Stimulated activated naive CD8-positive, alpha-beta T cell treated with anti-CD3 and anti-CD28 coated beads, Interleukin-15, amount 100 ng/mL, for 72 hours (primary cell): ENCODE data around the gene MMUT.
A peak's percentile ranks its signal among the peaks of the same experiment; 100 is the strongest.
"Not testable (repeated sequence)": the region's sequence is repeated elsewhere in the genome, so short reads cannot be mapped to it uniquely, and the experiment has no call there.

ENCODE experiments used
- ATAC-seq: fragments of 150-1000 bp; cut with Tn5 transposase; 2 replicates; pipeline ENCODE4 v1.10.0; 2021; ENCODE audit warnings: mild to moderate bottlenecking, moderate library complexity
- DNase-seq, 2 donors: peaks; one replicate each; pipeline ENCODE4 v3.0.0; 2021 to 2022
- H3K27ac Mint-ChIP-seq, 2 donors: one replicate each; pipeline ENCODE4 v1.8.0; 2022; ENCODE audit warnings: mild to moderate bottlenecking in 2 of 2, mixed read lengths in 2 of 2, moderate library complexity in 2 of 2
- H3K27me3 Mint-ChIP-seq: one replicate; pipeline ENCODE4 v1.8.0; 2022; ENCODE audit warnings: mixed read lengths
- H3K4me1 Mint-ChIP-seq: one replicate; pipeline ENCODE4 v1.8.0; 2022; ENCODE audit warnings: mild to moderate bottlenecking, mixed read lengths
- H3K4me3 Mint-ChIP-seq, 2 donors: one replicate each; pipeline ENCODE4 v1.8.0; 2022; ENCODE audit warnings: mild to moderate bottlenecking in 2 of 2, mixed read lengths in 2 of 2, moderate library complexity in 1 of 2
- H3K9me3 Mint-ChIP-seq, 2 donors: one replicate each; pipeline ENCODE4 v1.8.0; 2022; ENCODE audit warnings: mixed read lengths in 2 of 2

The MMUT gene

GRCh38 chr6:49462927-49463611 lies at the start of gene MMUT, which contains the start of gene CENPQ:
Gene MMUT (minus strand): TSS chr6:49463253. CDS start chr6:49459466, 3,787 bp downstream.
Gene CENPQ (plus strand): TSS chr6:49463370. CDS start chr6:49470177, 6,807 bp downstream.
- H3K27ac Mint-ChIP-seq: peak within 1 kb of the TSS; percentile 97
- peaks cover 33% of the 10 kb centered on the region for H3K4me1 Mint-ChIP-seq
- DNase-seq: peak; percentile 85 to 95
- H3K9me3 Mint-ChIP-seq: no peaks in the 10 kb centered on the region
- ATAC-seq: peak; percentile 99
- no peaks in the 10 kb centered on the region for H3K27me3 Mint-ChIP-seq
- peak within 1 kb of the TSS; percentile 95 to 97 for H3K4me3 Mint-ChIP-seq

- no peak for DNase-seq
- Mint-ChIP-seq H3K9me3 (no peaks in the 10 kb centered on the region), H3K4me3 (no peak overlapping the region), H3K27me3 (peaks cover 32% of the 10 kb centered on the region), H3K4me1 (no peaks in the 10 kb centered on the region), H3K27ac (no peak overlapping the region)
- no peak for ATAC-seq
Measured at GRCh38 chr6:49509342-49509741, 46.3 kb upstream of the MMUT start.

- peak overlapping the region in 1 of 2 donors; percentile 43 for H3K27ac Mint-ChIP-seq
- H3K27me3 Mint-ChIP-seq: peaks cover 16% of the 10 kb centered on the region
- no peaks in the 10 kb centered on the region for H3K9me3 Mint-ChIP-seq
- no peak for DNase-seq
- no peak for ATAC-seq
- no peak overlapping the region for H3K4me3 Mint-ChIP-seq
- H3K4me1 Mint-ChIP-seq: no peaks in the 10 kb centered on the region
Measured at GRCh38 chr6:49506569-49507111, 43.6 kb upstream of the MMUT start.

DNA sequence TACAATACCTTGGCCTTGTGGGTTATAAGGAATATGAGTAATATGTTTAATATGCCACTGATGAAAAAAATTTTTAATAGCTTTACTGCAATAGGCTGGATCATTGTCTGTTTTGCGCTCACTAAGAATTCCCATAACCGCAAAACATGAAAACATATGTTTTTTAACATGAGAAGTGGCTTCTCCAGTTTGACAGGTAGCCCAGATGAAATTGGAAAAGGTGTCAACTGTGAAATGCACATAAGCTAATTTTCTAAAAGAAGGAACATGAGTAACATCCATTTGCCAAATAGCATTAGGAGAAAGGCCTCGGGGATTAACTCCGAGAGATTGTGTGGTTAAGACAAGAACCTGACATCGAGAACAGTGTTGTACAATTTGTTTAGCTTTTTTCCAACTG lies 41.6 kb upstream of the MMUT start:
- Mint-ChIP-seq H3K4me1 (no peaks in the 10 kb centered on the region), H3K27me3 (peaks cover 24% of the 10 kb centered on the region), H3K4me3 (no peak overlapping the region), H3K9me3 (no peaks in the 10 kb centered on the region), H3K27ac (no peak overlapping the region)
- ATAC-seq (no peak), DNase-seq (no peak)

GRCh38 chr6:49499623-49500022 lies 36.6 kb upstream of the MMUT start, which contains the start of gene GLYATL3:
Gene GLYATL3 (plus strand): TSS chr6:49499923. CDS start chr6:49511991, 12,068 bp downstream.
- H3K9me3 Mint-ChIP-seq: no peaks in the 10 kb centered on the region
- ATAC-seq (no peak), DNase-seq (no peak)
- H3K4me1 Mint-ChIP-seq: no peaks in the 10 kb centered on the region
- H3K27ac Mint-ChIP-seq: no peak within 1 kb of the TSS
- H3K4me3 Mint-ChIP-seq: no peak within 1 kb of the TSS
- peaks cover 8% of the 10 kb centered on the region for H3K27me3 Mint-ChIP-seq

DNA sequence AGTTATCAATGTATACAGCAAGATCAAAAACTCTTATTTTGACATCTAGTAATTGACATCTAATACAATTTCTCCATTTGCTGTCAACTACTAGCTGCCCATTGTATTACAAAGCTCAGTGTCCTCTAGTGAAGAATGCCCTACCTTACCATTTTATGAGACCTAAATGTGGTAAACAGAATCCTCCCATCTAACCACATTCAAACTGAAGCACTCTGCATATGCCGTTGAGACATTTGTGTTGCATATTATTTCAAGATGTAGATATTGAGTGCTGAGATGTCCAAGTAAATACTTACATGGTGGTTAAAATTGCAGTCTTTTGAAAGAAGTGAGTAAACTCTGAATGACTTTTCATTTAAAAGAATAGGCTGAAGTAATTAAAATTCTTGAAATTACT lies 36.1 kb upstream of the MMUT start:
- Mint-ChIP-seq H3K27me3 (peaks cover 8% of the 10 kb centered on the region), H3K27ac (no peak overlapping the region), H3K9me3 (no peaks in the 10 kb centered on the region), H3K4me1 (no peaks in the 10 kb centered on the region), H3K4me3 (no peak overlapping the region)
- DNase-seq (no peak), ATAC-seq (no peak)

GRCh38 chr6:49497304-49497703 lies 34.3 kb upstream of the MMUT start:
- H3K4me1 Mint-ChIP-seq: no peaks in the 10 kb centered on the region
- H3K27ac Mint-ChIP-seq: no peak overlapping the region
- H3K9me3 Mint-ChIP-seq: no peaks in the 10 kb centered on the region
- peaks cover 8% of the 10 kb centered on the region for H3K27me3 Mint-ChIP-seq
- DNase-seq (no peak), ATAC-seq (no peak)
- H3K4me3 Mint-ChIP-seq: no peak overlapping the region

GRCh38 chr6:49490633-49491032 lies 27.6 kb upstream of the MMUT start:
- Mint-ChIP-seq H3K9me3 (no peaks in the 10 kb centered on the region), H3K4me3 (no peak overlapping the region), H3K27ac (no peak overlapping the region), H3K27me3 (no peaks in the 10 kb centered on the region), H3K4me1 (no peaks in the 10 kb centered on the region)
- DNase-seq (no peak), ATAC-seq (no peak)

GRCh38 chr6:49483380-49483779 lies 20.3 kb upstream of the MMUT start:
- ATAC-seq, DNase-seq, H3K9me3 Mint-ChIP-seq, H3K4me3 Mint-ChIP-seq, H3K27me3 Mint-ChIP-seq, H3K27ac Mint-ChIP-seq, H3K4me1 Mint-ChIP-seq: not testable (repeated sequence)

GRCh38 chr6:49481846-49482245 lies 18.8 kb upstream of the MMUT start:
- not testable (repeated sequence) for H3K27me3 Mint-ChIP-seq, ATAC-seq, H3K4me3 Mint-ChIP-seq, H3K4me1 Mint-ChIP-seq, H3K27ac Mint-ChIP-seq, H3K9me3 Mint-ChIP-seq, DNase-seq

DNA sequence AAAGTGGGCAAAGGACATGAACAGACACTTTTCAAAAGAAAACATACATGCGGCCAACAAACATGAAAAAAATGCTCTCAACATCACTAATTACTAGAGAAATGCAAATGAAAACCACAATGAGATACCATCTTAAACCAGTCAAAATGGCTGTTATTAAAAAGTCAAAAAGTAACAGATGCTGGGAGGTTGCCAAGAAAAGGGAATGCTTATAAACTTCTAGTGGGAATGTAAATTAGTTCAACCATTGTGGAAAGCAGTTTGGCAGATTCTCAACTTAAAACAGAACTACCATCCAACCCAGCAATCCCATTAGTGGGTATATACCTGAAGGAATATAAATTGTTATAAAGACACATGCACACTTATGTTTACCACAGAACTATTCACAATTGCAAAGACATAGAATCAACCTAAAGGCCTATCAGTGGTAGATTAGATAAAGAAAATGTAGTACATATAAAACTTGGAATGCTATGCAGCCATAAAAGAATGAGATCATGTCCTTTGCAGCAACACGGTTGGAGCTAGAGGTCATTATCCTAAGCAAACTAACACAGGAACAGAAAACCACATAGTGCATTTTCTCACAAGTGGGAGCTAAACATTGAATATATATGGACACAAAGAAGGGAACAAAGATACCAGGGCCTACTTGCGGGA lies 16.4 kb upstream of the MMUT start:
- peaks cover 0 to 3% of the 10 kb centered on the region in 2 donors for H3K9me3 Mint-ChIP-seq
- no peak overlapping the region for H3K27ac Mint-ChIP-seq
- no peak overlapping the region for H3K4me3 Mint-ChIP-seq
- H3K27me3 Mint-ChIP-seq: no peaks in the 10 kb centered on the region
- DNase-seq (no peak), ATAC-seq (no peak)
- H3K4me1 Mint-ChIP-seq: no peaks in the 10 kb centered on the region

DNA sequence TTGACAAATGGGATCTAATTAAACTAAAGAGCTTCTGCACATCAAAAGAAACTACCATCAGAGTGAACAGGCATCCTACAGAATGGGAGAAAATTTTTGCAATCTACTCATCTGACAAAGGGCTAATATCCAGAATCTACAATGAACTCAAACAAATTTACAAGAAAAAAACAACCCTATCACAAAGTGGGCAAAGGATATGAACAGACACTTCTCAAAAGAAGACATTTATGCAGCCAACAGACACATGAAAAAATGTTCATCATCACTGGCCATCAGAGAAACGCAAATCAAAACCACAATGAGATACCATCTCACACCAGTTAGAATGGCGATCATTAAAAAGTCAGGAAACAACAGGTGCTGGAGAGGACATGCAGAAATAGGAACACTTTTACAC lies 13.5 kb upstream of the MMUT start:
- ATAC-seq, H3K4me1 Mint-ChIP-seq, H3K27me3 Mint-ChIP-seq, DNase-seq, H3K27ac Mint-ChIP-seq, H3K4me3 Mint-ChIP-seq, H3K9me3 Mint-ChIP-seq: not testable (repeated sequence)

DNA sequence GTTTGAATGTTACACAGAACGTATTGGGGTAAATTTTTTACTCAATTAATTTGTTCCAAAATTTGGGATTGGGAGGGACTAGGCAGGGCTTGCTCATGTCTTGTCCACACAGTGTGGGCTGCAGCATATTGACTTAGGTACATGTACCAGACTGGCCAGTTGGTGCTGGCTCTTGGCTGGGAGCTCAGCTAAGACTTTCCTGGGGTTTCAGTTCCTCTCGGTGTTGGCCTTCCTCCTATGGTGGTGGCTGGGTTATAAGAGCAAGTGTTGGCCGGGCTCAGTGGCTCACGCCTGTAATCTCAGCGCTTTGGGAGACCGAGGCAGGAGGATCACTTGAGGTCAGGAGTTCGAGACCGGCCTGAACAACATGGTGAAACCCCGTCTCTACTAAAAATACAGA lies 5.0 kb upstream of the MMUT start:
- Mint-ChIP-seq H3K27me3 (no peaks in the 10 kb centered on the region), H3K4me3 (no peak overlapping the region), H3K4me1 (peaks cover 18% of the 10 kb centered on the region), H3K27ac (no peak overlapping the region), H3K9me3 (no peaks in the 10 kb centered on the region)
- DNase-seq: no peak
- ATAC-seq: no peak

GRCh38 chr6:49464691-49465090 lies 1.6 kb upstream of the MMUT start:
- H3K4me3 Mint-ChIP-seq: peak overlapping the region; percentile 67 to 95
- H3K27me3 Mint-ChIP-seq: no peaks in the 10 kb centered on the region
- DNase-seq: no peak
- H3K9me3 Mint-ChIP-seq: no peaks in the 10 kb centered on the region
- peak overlapping the region in 1 of 2 donors; percentile 77 for H3K27ac Mint-ChIP-seq
- ATAC-seq: no peak
- peaks cover 33% of the 10 kb centered on the region for H3K4me1 Mint-ChIP-seq

- peak overlapping the region; percentile 97 for H3K27ac Mint-ChIP-seq
- no peaks in the 10 kb centered on the region for H3K9me3 Mint-ChIP-seq
- DNase-seq (no peak), ATAC-seq (no peak)
- H3K4me3 Mint-ChIP-seq: peak overlapping the region; percentile 95 to 97
- peaks cover 33% of the 10 kb centered on the region for H3K4me1 Mint-ChIP-seq
- H3K27me3 Mint-ChIP-seq: no peaks in the 10 kb centered on the region
Measured at GRCh38 chr6:49463612-49463967, 537 bp upstream of the MMUT start.

GRCh38 chr6:49462599-49462926 lies 490 bp downstream of the MMUT start:
- H3K27ac Mint-ChIP-seq: peak overlapping the region; percentile 97
- ATAC-seq: peak; percentile 8
- no peaks in the 10 kb centered on the region for H3K9me3 Mint-ChIP-seq
- H3K4me3 Mint-ChIP-seq: peak overlapping the region; percentile 95 to 97
- H3K4me1 Mint-ChIP-seq: peaks cover 33% of the 10 kb centered on the region
- no peak for DNase-seq
- H3K27me3 Mint-ChIP-seq: no peaks in the 10 kb centered on the region
